Fibroblast of upper back skin (primary cell): ENCODE results near the gene CYP46A1.

Experiments
- DNase-seq: peaks from one replicate; pipeline ENCODE4 v3.0.0-alpha.2; 2013

The CYP46A1 gene

DNA sequence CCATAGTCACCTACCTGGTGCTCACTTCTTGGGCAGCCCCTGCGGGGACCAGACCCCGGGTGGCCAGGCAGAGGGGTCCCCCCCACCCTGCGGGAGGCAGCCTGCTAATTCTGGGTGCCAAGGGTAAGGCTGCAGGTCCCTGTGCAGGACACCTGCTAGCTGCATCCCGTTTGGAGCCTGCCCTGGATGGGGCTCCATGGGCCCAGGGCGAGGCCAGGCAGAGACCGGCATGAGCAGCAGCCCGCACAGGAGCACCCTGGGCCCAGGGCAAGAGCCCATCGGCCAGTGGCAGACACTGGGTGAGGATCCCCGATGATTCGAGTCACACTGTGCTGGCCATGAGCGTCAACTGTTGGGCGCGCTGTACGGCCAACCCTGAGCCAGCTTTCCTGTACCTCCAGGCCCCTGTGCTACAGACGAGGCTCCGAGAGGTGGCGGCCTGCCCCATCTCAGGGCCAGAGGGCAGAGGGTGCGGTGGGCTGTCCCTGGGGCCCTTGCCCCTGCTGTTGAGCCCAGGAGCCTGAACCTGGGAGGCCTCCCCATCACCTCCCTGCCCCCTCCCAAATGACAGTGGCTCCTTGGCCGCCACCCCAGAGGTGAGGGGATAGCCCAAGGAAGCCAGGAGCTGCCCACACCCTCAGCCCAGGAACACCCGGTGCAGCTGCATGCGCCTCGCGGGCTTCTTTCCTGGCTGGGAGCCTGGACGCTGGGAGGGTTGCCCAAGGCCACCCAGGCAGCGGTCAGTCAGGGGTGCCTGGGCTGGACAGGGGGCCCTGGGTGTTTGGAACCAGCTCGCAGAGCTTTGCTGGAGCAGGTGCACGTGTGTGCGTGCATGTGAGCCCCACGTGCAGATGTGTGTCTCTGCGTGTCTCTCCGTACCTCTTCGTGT lies 47.7 kb downstream of the CYP46A1 start:
- DNase-seq, result no peak

GRCh38 chr14:99732436-99733210 lies 48.5 kb downstream of the CYP46A1 start:
- no peak for DNase-seq

DNA sequence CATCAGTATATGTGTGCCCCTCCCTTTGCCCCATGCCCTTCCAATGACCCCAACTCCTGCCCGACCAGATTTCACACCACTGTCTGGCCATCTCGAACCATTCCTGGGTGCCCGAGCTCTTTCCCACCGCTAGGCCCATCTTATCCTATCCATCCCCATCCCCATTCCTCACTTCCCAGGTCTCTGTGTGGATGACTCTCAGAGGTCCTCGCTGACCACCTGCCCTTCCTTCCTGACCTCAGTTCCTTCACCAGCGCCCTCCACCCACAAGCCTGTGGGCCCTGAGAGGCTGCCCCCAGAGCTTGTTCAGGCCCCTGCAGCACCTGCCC lies 49.1 kb downstream of the CYP46A1 start:
- no peak for DNase-seq

DNA sequence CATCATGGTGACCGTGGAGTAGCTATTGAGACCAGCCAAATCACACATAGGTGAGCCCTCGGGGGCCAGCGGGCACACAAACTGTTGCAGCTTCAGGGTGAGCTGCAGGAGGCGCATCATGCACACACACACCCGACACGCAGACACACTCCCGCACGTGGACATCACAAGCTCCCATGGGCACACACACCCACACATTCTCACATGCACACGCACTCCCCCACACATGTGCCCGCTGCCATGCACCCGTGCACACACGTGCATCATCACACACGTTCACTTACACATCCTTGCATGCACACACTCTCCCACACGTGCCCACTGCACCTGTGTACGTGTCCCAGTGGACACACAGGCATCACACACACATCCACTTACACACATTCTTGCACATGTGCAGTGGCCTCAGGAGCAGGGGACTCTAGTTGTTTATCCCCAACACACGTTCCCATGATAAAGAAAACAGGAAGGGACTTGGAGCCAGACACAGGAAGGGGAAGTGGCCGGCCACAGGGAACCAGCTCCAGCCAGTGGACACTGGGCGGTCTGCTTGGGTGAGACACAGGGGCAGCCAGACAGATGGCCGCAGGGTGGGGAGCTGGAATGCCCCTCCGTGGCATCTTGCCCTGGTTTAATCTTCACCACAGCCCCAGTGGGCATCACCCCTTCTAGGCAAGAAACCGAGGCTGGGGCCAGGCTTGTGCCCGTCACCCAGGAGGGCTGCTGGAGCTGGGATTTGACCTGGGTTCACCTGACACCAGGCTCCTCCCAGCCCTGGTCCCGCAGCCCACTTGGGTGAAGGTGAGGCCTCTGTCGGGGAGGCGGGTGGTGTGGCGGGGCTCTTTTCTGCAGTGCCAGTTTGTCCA lies 49.7 kb downstream of the CYP46A1 start:
- DNase-seq, result no peak

DNA sequence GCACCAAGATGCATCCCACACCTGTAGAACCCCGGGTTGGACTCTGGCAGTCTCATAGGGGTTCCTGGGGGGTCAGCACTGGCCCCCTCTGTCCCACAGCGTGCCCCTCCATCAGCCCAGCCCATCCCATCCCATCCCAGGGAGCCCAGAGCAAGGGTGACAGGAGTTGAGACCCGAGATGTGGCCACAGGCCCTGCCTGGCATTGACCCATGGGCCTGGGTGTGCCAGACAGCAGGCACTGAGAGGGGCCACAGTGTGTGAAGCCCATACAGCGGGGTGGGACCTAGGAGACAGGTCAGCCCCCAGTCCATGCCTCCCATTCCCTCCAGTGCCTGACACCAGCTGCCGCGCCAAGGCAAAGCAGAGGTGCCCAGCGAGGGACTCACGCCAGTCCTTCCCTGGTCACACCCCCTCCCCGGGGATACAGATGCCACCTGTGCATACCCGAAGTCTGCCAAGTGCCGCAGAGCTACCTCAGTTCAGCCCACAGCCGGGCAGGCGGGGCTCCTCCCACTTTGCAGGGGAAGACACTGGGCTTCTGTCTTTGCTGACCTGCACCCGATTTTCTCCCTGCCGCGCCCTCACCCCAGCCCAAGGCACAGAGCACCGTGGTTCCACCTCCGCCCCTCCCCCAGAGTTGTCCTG lies 50.4 kb downstream of the CYP46A1 start:
- DNase-seq, result no peak

DNA sequence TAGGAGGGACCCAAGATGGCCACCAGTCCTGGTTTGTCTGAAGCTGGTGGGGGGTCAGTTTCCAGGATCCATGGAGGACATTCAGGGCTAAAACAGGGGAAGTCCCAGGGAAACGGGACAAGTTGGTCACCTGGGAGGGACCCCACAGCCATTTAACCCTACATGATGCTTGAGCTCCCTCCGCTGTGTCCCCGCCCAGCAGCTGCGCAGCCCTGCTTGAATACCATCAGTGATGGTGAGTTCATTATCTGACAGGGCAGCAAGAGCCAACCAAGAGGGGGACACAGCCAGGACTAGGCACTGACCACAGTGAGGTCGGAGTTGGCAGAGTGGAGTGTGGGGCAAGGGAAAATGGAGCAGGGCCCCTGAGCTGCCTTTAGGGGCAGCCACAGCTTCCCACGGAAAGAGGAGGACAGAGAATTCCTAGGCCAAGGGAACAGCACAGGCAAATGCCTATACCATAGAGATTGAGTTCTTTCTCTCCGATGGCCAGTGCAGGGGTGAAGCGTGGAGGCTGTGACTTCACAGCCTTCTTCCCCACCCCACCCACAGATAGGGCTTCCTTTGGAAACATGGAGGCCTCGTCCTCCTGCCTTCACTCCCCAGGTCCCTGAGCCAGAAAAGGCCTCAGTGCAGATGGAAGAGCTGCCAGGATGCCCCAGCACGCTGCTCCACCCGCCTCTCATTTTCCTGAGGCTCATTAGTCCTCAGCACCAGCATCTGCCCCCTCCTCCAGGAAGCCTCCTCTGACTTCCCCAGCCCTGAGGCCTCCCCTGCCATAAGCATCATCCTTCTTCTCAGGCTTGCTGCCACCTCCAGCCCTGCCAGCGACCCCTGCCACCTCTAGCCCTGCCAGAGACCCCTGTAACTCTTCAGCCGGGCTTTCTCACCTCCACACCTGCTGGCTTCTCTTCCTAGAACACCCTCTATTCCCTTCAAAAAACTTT lies 51.4 kb downstream of the CYP46A1 start:
- DNase-seq, result no peak

GRCh38 chr14:99736603-99737371 lies 52.7 kb downstream of the CYP46A1 start:
- no peak for DNase-seq

DNA sequence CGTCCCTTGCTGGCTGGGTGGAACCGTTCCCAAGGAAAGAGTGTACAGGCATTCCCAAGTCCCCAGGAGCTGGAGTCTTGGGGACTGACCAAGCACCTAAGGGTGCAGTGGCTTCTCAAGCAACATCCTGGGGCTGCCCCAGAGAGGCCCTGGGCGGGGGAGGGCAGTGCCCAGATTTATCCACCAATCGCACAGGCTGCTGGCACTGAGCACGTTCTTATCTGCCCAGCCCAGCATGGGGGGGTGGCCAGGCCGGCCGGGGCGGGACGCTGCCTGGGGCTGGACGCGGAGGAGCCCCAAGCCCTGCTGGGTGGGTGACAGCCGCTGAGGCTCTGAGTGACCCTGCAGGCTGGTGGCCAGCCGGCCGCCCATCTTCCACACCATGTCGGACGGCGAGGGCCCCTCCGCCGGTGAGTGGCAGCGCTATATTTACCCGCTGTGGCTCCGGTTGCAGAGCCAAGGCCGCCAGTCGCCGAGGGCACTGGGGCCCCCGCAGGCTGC lies 53.4 kb downstream of the CYP46A1 start:
- no peak for DNase-seq

- DNase-seq, result no peak
Observed at GRCh38 chr14:99737956-99738667, 54.0 kb downstream of the CYP46A1 start.

GRCh38 chr14:99740411-99740810 lies 56.3 kb downstream of the CYP46A1 start:
- no peak for DNase-seq

DNA sequence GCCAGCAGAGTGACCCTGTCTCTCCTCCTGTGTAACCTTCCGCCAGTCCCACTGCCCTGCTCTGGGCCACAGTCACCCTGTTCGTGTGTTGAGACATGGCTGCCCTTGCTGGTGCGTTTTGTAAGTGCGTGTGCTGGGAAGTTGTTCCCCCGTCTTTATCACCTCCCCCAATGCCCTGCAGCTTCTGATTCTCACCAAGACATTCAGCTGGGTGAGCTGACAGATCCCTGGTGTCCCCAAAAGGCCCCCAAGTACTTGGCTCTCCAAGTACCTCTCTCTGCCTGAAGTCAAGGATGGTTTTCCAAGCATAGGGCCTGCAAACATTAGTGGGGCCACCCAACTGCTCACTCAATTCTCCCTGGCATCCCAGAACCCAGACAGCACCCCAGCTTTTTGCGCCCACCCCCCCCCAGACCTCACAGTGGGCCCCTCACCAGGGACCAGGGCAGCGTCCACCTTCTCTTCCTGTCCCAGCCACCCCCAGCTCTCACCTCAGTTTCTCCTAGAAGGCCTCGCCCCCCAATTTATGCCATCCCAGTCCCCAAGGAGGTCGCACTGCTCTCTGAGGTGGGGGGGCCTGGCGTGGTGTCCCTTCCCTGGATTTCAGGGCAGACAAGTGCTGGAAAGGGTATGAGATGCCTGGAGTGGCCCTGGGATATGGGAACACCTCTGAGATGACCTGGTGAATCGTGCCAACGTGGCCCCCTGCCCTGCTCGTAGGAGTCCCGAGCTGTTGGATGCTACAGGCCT lies 57.3 kb downstream of the CYP46A1 start:
- no peak for DNase-seq

- DNase-seq, result no peak
Observed at GRCh38 chr14:99742074-99742473, 58.0 kb downstream of the CYP46A1 start.

DNA sequence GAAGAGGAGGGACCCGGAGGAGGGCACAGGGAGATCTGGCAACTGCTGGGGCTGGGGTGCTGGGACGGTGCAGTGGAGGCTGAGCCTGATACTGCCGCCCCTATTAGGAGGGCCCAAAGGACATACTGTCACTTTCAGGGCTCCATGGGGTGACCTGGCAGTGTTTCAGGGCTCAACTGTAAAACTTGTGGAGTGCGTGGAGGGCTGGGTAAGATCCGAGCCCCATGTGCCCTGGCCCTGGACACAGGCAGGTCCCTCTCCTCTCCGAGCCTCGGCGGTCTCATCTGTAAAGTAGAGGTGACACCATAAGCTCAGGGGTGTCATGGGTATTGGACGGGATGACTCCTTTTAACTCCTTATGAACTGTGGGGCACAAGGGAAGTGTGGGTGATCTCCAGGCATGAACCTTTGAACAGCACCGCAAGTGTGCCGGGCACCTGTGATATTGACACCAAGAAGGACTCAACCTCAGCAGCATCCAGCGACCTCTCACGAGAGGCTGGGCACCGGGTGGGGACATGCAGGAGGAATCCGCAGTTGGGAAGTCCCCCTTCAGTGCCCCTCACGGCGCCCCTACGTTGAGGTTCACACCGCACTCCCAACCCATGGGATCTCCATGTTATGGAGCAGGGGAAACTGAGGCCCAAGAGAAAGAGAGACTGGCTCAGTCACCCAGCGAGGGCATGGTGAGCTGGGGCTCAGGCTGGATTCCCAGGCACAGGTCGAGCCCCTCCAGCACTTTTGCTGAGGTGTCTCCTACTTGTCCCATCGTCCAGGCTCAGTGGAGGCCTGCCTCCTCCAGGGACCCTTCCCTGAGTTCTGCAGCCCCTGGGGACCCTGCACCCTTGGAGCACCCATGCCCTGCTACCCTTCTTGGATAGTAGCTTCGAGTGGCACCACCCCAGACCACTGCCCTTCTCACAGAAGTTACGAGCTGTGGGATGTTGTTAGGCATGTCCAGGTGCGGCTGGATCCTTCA lies 58.7 kb downstream of the CYP46A1 start:
- DNase-seq, result no peak

GRCh38 chr14:99744199-99744872 lies 60.2 kb downstream of the CYP46A1 start:
- DNase-seq, result peak; percentile 72

- DNase-seq, result no peak
Observed at GRCh38 chr14:99744873-99745224, 60.8 kb downstream of the CYP46A1 start.

GRCh38 chr14:99745307-99745951 lies 61.3 kb downstream of the CYP46A1 start:
- peak; percentile 79 for DNase-seq

DNA sequence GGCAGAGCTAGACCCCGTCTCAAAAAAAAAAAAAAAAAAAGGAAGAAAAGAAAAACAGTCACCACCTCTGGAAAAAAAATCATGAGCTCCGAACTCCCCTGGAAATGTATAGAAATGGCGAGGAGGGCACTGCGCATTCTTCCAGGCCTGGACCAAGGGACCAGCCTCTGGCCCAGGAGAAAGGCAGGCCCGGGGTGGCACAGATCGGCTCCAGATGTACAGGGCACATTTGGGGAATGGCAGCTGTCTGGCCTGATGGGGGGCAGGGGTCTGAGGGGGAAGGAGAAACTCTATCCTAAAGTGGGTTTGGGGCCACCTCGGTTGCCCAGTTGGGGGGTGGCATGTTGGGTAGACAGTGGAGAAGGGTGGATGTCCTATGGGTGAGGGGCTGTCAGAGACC lies 63.1 kb downstream of the CYP46A1 start:
- DNase-seq, result no peak
